GM21360 (cell line): Measurements from ENCODE around the gene UQCC2.

Experiments
- ATAC-seq: cut with Tn5 transposase; IDR thresholded peaks from one replicate; pipeline ENCODE4 v1.9.1; 2021; ENCODE audit warnings: mild to moderate bottlenecking, moderate library complexity; ENCODE audit not compliant: unreplicated experiment

Gene UQCC2

DNA sequence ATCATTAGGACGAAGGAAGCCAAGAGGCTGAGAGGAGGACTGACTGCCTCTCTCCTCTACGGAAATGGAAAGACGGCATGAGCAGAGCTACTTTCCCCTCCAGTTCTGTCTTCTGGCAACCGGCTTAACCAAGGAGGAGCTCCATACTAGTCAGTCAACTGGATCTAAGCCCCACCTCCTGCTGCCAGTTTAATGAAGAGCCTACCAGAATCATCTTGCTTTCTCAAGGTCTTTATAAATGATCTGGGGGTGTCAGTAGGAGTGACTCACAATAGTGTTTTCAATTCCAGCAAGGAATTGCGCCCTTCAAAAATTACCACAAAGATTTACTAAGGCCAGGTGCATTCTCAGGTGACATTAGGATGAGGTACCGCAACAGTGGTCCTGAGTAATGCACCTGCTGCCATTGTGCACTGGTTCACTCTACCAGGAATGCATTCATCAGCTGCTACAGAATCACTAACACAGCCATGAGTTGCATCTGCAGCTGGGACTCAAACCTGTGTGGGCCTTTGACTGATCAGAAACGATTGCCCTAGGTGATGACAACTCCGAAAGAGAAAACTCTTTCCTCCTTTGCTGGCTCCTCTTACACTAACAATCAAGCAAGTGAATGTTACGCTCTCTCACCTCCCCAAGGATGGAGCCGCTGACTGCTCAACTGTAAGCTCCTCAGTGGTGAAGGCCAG lies 2.8 kb downstream of the UQCC2 start:
- no peak for ATAC-seq

DNA sequence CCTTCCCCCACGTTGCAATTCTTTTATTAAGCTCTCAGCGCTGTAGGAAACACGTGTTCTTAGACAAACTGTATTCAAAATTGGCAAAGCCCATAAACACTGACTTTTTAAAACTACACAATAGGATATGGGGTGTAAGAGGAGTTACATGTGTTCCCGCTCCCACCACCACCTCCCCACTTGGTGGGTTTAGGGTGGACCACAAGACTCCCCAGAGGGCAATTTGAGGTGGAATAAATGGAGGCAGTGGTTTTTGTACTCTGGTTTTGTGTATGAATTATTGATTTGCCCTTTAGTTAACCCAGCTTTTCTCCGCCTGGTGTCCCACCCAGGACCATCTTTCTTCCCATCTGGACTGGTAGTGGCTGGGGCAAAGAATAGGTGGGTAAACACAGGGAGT lies 3.7 kb downstream of the UQCC2 start:
- ATAC-seq: no peak

DNA sequence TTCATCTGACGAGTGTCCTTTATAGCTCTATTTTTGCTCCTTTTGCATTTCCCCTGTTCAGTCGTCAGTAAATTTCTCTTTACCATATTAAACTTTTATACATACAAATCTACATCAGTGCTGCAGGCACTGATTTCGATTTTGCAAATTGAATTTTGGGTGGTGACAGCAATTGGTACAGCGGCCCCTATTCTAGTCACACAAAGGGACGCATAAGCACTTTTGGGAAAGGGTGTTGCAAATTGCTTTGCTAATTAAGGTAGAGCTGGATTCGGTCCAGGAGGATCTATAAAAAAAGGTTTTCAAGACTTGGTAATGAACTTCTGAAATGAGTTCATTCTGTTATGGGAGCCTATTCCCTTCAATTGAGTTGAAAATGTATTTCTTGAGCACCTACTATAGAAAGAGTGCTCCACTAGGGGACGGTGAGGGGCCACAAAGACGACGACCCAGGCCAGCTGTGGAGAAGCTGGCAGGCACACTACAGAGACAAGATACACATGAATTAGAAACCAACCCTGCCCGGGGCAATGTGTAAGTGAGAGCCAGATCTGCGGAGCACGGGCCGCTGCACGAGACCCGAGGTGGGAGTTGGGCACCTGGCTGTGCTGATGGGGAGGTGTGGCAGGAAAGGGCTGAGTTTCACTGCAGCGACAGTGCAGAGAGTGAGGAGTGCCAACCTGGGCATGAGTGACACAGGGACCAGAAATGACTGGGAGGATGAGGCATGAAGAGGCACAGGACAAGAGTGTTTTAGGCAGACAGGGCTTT lies 5.4 kb downstream of the UQCC2 start:
- no peak for ATAC-seq

DNA sequence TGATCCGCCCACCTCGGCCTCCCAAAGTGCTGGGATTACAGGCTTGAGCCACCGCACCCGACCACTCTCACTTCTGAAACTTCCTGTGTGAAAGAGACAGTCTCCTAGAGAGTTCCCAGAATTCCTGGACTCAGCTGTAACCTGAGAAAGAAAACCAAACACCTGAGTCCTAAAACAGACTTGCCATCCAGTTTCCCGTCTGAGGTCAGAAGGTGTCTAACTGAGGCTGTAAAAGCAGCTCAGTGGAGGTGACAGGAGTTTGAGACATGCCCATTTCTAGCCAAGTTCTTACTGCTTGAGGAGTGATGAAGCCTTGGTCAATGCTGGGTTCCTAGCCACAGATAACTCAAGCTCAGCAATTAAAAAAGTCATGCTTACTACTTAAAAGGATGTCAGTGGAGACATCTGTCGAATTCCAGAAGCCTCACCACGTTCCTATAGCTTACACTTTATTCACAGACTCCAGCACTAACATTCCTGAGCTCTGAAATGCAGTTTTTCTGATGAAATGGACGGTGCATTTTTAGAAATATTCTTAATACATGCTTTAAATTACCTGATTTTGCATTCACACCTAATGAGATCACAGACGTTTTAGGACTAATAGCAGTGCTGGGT lies 6.1 kb downstream of the UQCC2 start:
- no peak for ATAC-seq

DNA sequence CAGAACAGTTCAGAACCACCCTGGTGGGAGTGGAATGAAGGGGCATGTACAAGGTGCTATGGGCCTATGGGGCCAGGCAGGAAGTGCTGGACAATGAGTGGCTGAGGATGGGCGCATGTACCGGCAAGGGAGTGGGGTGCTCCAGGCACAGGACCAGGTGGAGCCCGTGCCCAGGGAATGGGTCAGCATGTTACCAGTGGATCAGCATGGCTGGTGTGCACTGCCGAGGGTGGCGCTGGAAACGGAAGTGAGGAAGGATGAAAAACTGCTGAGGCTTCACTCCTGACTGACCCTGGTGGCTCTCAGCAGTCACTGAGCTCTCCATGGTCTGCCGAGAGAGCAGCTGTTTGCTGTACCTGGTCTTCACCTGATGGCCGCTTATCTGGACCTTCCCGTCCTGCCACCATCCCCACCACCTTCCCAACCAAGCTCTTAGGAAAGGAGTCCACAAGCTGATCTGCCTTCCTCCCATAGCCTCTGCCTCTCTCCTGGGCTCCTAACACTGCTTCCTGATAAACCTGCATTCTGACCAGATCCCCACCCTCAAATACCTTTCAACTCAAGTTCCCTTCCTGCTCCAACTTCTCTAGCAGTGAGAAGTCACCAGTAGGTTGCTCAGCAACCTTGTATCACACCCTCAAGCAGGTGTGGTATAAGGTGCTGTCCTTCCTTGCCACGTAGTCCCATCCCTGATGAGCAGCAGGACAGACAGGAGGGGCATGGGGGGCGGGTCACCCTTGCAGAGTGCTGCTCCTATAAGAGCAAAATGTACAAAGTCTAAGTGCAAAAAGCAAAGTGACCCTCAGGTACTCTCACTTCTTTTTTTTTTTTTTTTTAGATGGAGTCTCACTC lies 7.1 kb downstream of the UQCC2 start:
- ATAC-seq: no peak

DNA sequence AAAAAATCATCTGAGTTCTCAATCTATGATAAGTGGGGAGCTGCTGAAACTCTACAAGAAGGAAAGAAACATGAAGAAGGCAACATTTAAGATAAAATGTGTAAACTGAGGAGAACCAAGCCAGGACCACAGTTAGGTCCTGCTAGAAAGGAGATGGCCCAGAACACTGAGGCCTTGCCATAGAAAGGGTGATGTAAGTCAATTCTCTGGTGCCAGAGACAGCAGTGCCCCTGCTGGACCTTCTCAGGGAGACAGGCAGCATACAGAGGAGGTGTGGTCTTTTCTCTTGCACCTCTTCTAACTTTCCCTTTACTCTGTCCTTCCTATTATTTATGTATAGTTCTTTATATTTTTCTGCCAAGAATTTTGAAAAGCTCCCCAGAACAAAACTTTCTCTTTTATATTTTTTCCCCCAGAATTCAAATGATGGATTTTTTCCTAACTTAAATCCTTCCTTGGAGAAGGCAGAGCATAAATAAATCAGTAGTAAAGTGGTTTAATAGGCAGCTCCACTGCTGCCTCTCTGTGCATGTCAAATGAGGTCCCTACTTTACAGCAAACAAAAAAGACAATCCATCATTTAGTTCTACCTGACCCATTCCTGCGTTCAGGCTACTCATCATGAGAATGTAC lies 9.0 kb downstream of the UQCC2 start:
- no peak for ATAC-seq

DNA sequence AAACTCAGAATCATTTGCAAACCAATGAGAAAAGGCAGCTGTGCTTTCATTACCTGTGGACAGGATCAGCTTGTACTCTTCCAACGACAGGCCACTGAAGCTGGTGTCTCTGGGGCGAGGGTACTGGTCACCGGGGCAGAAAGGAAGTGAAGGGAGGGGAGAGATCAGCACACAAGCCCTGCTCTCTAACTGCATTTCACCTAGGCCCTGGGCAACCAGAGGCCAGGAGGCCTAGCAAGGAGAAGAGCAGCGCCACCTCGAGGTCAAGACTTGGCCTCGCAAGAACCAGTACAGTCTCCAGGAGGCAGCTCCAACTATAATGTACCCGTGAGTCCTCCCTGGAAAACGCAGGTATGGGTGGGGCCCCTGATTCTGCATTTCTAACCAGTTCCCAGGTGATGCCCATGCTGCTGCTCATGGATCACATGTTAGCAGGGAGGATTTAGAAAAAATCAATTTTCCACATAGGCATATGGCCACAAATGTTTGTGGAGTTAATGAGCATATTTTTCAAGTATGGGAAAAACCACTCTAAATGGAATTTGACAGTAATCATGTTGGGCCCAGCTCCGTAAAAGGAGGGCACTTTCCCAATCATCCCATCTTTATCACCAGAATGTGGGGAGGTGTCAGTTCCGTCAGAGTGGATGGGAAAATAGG lies 11.0 kb downstream of the UQCC2 start:
- no peak for ATAC-seq

DNA sequence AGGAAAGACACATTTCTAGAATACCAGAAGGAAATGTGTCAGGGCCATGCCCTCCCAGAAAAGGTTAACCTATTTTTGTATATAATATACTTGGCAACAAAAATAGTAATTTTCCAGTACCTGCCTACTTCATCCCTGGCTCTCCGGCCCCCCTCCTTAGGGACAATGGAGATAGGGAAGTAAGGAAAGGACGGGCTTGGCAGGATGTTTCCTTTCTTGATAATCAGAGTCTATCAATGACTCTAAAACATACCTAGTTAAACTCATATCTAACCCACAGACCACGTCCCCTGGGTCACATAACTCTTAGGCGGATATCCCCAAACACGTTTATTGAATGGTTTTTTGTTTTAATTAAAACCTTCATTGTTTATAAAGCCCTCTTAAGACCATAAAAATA lies 11.8 kb downstream of the UQCC2 start:
- no peak for ATAC-seq

DNA sequence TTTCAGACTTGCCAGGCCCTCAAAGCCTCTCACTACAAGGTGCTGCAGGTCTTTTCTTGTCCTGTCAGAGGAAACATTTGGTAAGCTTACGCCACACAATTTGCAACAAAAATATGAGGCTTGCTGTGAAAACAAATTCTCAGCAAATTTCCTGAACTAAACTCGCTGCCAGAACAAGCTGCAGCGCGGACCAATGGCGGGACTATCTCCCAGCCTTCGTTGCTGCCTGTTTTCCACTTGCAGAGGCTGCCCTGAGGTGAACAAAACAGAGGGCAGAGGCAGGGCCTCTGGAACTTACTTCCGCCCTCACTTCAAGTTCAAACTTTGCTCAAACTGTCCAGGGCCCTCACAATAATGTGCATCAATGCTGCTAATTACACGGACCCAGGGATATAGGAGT lies 12.4 kb downstream of the UQCC2 start:
- no peak for ATAC-seq

DNA sequence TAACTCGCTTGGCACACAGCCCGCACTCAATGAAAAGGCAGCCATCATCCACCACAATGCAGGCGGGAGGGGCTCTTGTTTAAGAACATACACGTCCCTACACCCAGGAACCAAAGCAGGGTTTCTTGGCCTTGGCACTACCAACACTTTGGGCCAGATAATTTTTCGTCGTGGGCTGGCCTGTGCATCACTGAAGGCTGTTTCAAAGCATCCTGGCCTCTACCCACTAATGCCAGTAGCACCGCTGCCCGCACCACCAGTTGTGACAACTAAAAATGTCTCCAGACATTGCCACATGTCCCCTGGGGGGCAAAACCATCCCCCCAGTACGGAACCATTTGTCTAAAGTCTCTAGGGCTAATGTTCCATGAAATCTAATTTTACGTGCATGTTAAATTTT lies 13.0 kb downstream of the UQCC2 start:
- ATAC-seq: no peak

DNA sequence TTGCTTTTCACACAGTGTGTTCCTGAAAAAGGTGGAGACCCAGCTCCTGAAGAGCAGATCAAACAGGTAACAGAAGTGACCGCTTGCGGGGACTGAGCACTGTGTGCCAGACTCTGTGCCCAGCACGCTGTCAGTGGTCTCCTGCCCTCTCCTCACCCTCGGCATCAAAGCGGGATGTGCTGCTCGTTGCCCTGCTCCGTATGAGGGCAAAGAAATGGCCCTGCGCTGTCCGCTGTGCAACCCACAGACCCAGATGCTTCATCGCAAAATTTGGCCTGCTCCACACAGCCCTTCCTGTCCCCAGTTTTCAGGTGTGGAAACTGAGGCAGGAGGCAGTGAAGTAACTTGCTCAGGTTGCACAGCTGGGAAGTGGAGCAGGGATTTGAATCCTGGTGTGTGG lies 13.7 kb downstream of the UQCC2 start:
- no peak for ATAC-seq

DNA sequence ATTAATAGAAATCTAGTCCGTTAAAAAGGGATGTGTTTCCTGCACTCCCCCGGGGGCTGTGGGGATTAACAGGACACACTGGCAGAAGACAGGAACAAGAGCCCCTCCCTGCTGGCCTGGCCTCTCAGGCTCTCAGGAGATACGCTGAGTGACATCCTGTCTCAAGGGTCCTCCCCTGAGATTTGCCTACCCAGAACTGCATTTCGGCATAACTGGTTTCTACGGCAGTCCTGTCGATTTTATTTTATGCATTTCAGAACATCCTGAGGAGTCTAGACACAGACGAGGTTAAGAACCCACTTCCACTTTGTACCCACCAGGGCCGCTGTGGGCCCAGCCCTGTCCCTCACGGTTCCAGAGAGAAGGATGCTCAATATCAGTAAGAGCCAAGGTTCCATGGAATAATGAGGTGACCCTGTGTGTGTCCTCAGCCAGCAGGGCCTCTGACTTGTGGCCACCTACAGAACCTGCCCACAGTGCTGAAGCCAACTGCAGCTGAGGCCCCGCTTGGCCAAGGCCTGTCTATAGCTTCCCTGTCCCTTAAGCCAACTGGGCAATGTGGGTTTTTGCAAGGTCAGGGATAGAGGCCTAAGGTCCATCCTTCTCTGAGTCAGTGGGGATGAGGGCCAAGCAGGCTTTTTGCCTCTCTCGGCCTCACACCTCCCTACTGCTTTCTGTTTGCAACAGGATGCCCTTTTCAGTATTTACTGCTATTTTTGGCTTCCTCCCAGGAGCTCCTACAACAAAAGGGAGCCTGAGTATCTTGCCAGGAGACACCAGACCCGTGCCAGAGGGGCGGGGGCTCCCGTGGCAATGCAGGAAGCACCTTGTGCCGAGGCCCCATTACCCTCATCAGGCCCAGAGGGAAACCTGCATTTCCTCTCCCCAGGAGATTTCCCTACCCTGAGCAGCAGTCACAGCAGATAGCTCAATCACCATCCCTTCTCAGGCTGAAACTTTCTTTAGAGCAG lies 14.7 kb downstream of the UQCC2 start:
- no peak for ATAC-seq

DNA sequence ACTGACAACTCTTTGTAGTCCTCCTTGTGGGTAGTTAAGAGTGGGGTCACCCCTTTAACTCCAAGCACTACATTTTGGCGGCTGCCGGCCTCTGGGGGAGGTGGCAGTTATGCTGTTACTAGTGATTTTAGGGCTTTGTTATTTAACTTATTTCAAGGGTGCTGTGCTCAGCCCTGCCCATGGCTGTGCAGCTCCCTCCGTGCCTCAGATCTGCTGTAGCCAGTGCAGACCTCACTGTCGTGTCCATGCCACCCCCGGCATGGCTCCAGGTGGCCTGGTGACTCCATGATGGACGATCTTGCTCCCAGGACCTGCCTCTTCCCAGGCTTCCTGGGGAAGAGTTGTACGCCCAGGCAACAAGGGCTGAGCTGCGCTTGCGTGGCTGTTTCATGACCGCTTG lies 15.4 kb downstream of the UQCC2 start:
- ATAC-seq: no peak

DNA sequence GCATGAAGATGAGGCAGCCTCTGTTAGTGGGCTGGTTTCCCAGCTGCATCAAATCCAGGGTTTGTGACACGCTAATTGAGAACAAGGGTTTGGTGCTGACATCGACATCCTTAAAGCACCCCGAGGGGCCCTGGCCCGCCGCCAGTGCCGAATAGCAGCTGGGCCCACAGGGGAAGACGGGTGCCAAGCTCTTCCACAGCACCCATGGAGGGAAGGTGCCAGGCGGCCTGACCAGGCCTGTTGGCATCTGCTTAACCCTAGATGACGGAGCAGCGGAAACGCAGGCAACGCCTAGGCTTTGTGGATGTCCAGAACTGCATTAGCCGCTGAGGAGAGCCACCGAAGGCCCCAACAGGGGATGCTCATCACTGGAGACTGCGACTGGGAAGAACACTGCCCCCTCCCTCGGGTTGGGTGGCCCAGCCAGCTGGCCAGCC lies 16.0 kb downstream of the UQCC2 start:
- ATAC-seq: no peak

DNA sequence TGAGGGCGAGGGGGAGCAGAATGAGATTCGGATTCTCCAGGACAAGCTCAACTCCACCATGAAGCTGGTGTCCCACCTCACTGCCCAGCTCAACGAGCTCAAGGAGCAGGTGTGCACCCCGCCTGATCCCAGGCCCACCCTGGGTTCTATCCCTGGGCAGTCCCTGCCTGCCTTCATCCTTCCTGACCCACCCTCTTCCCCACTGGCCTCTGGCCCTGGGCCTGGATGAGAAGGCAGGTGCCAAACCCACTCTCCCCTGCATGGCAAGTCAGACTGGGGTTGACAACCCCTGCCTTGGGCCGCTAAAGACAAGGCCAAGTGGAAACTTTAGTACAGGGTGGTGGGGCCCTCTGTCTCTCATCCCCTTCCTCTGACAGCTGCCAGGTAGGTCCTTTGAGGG lies 16.5 kb downstream of the UQCC2 start:
- ATAC-seq: no peak

DNA sequence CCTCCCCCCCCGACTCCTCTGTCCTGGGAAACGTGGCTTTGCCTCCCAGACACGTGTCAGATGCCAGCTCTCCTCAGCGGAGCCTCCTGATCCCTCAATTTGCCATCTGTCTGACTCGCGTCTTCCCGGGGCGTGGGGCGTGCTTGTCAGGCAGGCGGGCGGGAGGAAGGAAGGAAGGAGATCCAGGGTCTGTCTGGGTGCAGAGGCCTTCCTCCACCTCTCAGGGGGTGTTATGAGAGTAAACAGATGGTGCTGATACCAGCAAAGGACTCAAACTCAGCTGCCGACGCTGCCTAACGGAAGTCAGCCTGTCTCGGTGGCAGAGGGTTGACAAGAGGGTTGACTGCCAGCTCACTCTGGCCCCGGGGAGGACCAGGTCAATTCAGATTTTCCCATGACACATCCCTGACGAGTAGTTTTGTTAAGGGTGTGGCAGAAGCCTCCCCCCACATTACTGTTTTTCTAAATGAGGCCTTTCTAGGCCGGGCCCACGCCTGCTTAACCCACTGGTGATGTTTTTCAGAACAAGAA lies 17.0 kb downstream of the UQCC2 start:
- no peak for ATAC-seq

DNA sequence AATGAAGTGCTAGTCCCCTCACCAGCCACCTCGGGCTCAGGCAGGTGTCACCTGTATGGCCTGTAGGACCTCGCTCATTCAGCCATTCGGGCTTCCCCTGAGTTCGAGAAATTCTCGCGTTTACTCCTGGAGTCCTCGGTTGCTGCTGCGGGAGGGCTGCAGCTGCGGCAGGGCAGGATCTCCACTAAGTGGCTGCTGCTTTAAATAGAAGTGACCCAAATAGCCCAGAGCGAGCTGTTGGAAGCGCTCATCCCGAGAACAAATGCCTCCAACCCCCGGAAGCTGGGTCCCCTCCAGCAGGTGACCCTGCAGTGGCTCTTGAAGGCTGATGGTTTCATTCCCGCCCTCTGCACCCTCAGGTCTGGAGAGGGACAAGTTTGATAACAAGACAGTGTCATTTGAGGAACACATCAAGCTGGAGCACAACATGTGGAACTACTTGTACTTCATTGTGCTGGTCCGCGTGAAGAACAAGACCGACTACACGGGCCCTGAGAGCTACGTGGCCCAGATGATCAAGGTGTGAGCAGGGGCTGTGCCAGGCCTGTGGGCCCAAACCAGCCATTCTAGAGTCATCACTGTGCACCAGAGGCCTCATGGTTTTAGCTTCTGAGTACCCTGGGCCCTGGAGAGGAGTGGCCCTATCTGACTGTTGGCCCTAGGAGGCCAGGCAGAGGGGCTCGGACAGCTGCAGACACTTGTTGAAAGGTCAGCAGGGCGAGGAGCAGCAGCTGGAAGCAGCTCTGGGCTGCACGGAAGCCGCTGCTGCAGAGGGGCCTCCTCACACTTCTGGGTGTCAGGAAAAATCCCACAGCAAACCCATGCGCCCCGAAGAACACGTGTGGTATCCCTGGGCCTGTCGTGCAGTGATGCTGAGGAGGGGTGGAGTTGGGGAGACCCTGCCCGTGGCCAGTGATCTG lies 18.1 kb downstream of the UQCC2 start:
- ATAC-seq: no peak

DNA sequence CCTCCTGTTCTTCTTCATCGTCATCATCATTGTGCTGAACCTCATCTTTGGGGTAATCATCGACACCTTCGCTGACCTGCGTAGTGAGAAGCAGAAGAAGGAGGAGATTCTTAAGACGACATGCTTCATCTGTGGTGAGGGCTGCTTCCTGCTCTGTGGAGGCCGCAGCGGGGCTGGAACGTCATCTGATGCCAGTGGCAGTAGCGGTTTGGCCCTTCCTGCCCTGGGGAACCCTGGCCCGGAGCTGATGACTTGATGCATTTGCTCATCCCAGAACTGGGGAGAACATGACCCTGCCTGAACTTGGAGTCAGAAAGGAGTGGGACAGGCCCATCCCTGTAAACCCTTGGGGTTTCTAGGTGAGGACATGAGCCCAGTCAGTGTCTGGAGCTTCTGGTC lies 18.7 kb downstream of the UQCC2 start:
- ATAC-seq: no peak
